ENCODE data around the gene RALBP1.

RALBP1 gene

GRCh38 chr18:9507565-9508088 lies 32.3 kb downstream of the RALBP1 start:
- no peak for DNase-seq (ENCODE audit: low spot score)

GRCh38 chr18:9508446-9509025 lies 33.2 kb downstream of the RALBP1 start:
- DNase-seq (ENCODE audit: low spot score), result no peak

GRCh38 chr18:9513971-9514512 lies 38.7 kb downstream of the RALBP1 start:
- DNase-seq (ENCODE audit: low spot score), result no peak

GRCh38 chr18:9516437-9517064 lies 41.2 kb downstream of the RALBP1 start:
- DNase-seq (ENCODE audit: low spot score), result peak; percentile 72

- DNase-seq (ENCODE audit: low spot score), result no peak
Observed at GRCh38 chr18:9517869-9518268, 42.6 kb downstream of the RALBP1 start.

- no peak for DNase-seq (ENCODE audit: low spot score)
Observed at GRCh38 chr18:9519399-9519798, 44.1 kb downstream of the RALBP1 start.

- DNase-seq (ENCODE audit: low spot score), result no peak
Observed at GRCh38 chr18:9520666-9521065, 45.4 kb downstream of the RALBP1 start.

GRCh38 chr18:9521770-9522169 lies 46.5 kb downstream of the RALBP1 start:
- no peak for DNase-seq (ENCODE audit: low spot score)

GRCh38 chr18:9522952-9523351 lies 47.6 kb downstream of the RALBP1 start:
- no peak for DNase-seq (ENCODE audit: low spot score)

GRCh38 chr18:9526458-9526857 lies 51.1 kb downstream of the RALBP1 start:
- DNase-seq (ENCODE audit: low spot score), result no peak

GRCh38 chr18:9530226-9531009 lies 55.1 kb downstream of the RALBP1 start:
- DNase-seq (ENCODE audit: low spot score), result no peak

GRCh38 chr18:9531791-9532410 lies 56.6 kb downstream of the RALBP1 start:
- DNase-seq (ENCODE audit: low spot score), result no peak

GRCh38 chr18:9534844-9535243 lies 59.5 kb downstream of the RALBP1 start:
- no peak for DNase-seq (ENCODE audit: low spot score)

GRCh38 chr18:9535430-9535991 lies 60.2 kb downstream of the RALBP1 start:
- no peak for DNase-seq (ENCODE audit: low spot score)

GRCh38 chr18:9536354-9537152 lies 61.2 kb downstream of the RALBP1 start:
- DNase-seq (ENCODE audit: low spot score), result no peak

- DNase-seq (ENCODE audit: low spot score), result no peak
Observed at GRCh38 chr18:9537677-9538076, 62.4 kb downstream of the RALBP1 start.

GRCh38 chr18:9539283-9539682 lies 64.0 kb downstream of the RALBP1 start:
- no peak for DNase-seq (ENCODE audit: low spot score)

- DNase-seq (ENCODE audit: low spot score), result no peak
Observed at GRCh38 chr18:9539938-9540337, 64.6 kb downstream of the RALBP1 start.

GRCh38 chr18:9542924-9543323 lies 67.6 kb downstream of the RALBP1 start:
- no peak for DNase-seq (ENCODE audit: low spot score)

- no peak for DNase-seq (ENCODE audit: low spot score)
Observed at GRCh38 chr18:9545029-9545428, 69.7 kb downstream of the RALBP1 start.

- no peak for DNase-seq (ENCODE audit: low spot score)
Observed at GRCh38 chr18:9546468-9546867, 71.2 kb downstream of the RALBP1 start.

All from NAMALWA (cell line).